Measurements from ENCODE around the gene DSG2.

DNA sequence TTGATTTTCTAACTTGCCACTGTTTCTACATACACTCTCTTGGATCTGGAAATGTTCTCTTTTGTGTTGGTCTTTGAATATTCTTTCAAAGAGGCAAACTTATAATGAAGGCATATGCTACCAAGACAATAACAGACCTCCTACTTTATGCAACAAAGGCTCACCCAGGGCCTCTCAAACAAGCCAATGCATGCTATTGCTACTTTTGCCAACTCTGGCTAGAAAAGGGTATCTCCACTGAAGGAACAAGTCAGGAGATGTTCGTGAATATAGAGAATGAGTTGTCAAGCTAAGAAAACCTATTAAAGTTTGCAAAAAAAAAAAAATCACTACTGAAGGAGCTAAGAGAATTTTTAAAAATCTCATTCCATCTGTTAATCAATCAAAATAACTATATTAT, 15.9 kb upstream of the DSG2 start:
- TF ChIP-seq, protein P1, sequence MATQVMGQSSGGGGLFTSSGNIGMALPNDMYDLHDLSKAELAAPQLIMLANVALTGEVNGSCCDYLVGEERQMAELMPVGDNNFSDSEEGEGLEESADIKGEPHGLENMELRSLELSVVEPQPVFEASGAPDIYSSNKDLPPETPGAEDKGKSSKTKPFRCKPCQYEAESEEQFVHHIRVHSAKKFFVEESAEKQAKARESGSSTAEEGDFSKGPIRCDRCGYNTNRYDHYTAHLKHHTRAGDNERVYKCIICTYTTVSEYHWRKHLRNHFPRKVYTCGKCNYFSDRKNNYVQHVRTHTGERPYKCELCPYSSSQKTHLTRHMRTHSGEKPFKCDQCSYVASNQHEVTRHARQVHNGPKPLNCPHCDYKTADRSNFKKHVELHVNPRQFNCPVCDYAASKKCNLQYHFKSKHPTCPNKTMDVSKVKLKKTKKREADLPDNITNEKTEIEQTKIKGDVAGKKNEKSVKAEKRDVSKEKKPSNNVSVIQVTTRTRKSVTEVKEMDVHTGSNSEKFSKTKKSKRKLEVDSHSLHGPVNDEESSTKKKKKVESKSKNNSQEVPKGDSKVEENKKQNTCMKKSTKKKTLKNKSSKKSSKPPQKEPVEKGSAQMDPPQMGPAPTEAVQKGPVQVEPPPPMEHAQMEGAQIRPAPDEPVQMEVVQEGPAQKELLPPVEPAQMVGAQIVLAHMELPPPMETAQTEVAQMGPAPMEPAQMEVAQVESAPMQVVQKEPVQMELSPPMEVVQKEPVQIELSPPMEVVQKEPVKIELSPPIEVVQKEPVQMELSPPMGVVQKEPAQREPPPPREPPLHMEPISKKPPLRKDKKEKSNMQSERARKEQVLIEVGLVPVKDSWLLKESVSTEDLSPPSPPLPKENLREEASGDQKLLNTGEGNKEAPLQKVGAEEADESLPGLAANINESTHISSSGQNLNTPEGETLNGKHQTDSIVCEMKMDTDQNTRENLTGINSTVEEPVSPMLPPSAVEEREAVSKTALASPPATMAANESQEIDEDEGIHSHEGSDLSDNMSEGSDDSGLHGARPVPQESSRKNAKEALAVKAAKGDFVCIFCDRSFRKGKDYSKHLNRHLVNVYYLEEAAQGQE (IDR thresholded peaks at IDR 0.05; ENCODE audit: insufficient replicate concordance, low read depth), result no peak
- TF ChIP-seq, protein P2, sequence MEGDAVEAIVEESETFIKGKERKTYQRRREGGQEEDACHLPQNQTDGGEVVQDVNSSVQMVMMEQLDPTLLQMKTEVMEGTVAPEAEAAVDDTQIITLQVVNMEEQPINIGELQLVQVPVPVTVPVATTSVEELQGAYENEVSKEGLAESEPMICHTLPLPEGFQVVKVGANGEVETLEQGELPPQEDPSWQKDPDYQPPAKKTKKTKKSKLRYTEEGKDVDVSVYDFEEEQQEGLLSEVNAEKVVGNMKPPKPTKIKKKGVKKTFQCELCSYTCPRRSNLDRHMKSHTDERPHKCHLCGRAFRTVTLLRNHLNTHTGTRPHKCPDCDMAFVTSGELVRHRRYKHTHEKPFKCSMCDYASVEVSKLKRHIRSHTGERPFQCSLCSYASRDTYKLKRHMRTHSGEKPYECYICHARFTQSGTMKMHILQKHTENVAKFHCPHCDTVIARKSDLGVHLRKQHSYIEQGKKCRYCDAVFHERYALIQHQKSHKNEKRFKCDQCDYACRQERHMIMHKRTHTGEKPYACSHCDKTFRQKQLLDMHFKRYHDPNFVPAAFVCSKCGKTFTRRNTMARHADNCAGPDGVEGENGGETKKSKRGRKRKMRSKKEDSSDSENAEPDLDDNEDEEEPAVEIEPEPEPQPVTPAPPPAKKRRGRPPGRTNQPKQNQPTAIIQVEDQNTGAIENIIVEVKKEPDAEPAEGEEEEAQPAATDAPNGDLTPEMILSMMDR (IDR thresholded peaks at IDR 0.05; ENCODE audit: insufficient read depth, low read length), result no peak
- no peak for TF ChIP-seq POLR2AphosphoS5 (IDR thresholded peaks at IDR 0.05; ENCODE audit: low read depth)
